ENCODE measurements around the gene TMEM170A.

The TMEM170A gene

DNA sequence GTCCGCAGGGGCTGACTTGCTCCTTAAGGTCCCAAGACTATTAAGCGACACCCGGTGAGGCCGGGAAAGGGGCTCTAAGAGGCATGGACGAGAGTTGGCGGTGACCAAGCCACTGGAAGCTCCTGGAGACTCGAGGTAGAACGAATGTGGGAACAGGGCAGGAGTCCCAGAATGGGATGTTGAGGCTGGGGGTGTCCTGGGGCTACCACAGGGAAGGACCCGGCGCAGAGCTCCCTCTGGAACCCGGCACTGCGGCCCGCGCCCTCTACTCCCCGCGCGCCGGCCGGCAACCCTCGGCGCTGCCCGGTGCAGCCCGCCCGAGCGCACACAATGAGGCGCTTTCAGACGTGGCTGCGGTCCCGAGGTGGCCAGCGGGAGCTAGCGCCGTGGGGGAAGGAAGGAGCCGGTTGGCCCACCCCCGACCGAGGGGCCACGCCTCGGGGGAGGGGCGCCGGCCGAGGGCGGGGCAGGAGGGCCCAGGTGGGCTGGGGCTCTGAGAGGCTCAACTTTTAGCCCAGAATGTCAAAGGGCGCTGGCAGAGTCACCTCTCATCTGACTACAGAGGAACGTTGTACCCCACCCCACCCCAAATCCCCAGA, 30.7 kb upstream of the TMEM170A start, which contains the start of gene CHST6:
Gene CHST6, minus strand, starts transcription at position 366 of the 599 bp plus-strand sequence. CDS start 15,613 bp downstream, outside the sequence.
- TF ChIP-seq CTCF (conservative IDR thresholded peaks at IDR 0.05; ENCODE audit: low read depth, low read length): no peak
- H3K4me1 ChIP-seq (ENCODE audit: low read depth, poor library complexity, severe bottlenecking): no peaks in the 10 kb centered on the region
- H3K4me2 ChIP-seq: no peak within 1 kb of the TSS
- H3K27me3 ChIP-seq (ENCODE audit: insufficient read depth, low read depth): no peaks in the 10 kb centered on the region
- H3K27ac ChIP-seq: no peak within 1 kb of the TSS
- H3K79me2 ChIP-seq (ENCODE audit: insufficient read depth, low read depth): no peaks in the 10 kb centered on the region
- H2AFZ ChIP-seq (ENCODE audit: low read depth): no peak within 1 kb of the TSS
- no peak within 1 kb of the TSS for H3K4me3 ChIP-seq (IDR thresholded peaks at IDR 0.05; ENCODE audit: insufficient read depth, low read depth, low read length)
- H3K9ac ChIP-seq: no peak within 1 kb of the TSS
- no peaks in the 10 kb centered on the region for H3K36me3 ChIP-seq (ENCODE audit: insufficient read depth)
- H4K20me1 ChIP-seq (ENCODE audit: insufficient read depth): no peaks in the 10 kb centered on the region

GRCh38 chr16:75494661-75495075, 30.2 kb upstream of the TMEM170A start:
- Histone ChIP-seq H4K20me1 (ENCODE audit: insufficient read depth) (no peaks in the 10 kb centered on the region), H3K27ac (no peak overlapping the region), H3K4me2 (no peak overlapping the region), H3K9ac (no peak overlapping the region), H3K79me2 (ENCODE audit: insufficient read depth, low read depth) (no peaks in the 10 kb centered on the region), H3K36me3 (ENCODE audit: insufficient read depth) (no peaks in the 10 kb centered on the region), H3K4me1 (ENCODE audit: low read depth, poor library complexity, severe bottlenecking) (no peaks in the 10 kb centered on the region), H3K27me3 (ENCODE audit: insufficient read depth, low read depth) (no peaks in the 10 kb centered on the region), H2AFZ (ENCODE audit: low read depth) (no peak overlapping the region), H3K4me3 (IDR thresholded peaks at IDR 0.05; ENCODE audit: insufficient read depth, low read depth, low read length) (no peak overlapping the region)
- no peak for TF ChIP-seq CTCF (conservative IDR thresholded peaks at IDR 0.05; ENCODE audit: low read depth, low read length)

DNA sequence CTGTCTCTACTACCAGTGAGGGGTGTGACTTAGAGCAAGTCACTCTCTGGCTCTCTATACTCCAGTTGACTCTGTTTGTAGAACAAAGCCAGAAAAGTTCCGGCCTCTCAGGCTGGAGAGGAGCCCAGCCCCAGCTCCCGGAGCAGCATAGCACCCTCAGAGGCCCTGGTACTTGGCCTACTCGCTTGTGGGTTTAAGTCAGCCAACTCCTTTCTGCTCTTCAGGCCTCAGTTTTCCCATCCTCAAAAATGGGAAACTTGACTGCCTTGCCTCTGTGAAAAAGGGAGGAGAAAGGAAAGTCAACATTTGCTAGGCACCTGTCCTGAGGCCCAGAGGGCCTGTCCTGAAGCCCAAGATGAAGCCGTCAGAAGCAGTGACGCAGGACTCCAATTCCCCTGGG, 29.7 kb upstream of the TMEM170A start:
- Histone ChIP-seq H3K36me3 (ENCODE audit: insufficient read depth) (no peaks in the 10 kb centered on the region), H2AFZ (ENCODE audit: low read depth) (no peak overlapping the region), H3K4me3 (IDR thresholded peaks at IDR 0.05; ENCODE audit: insufficient read depth, low read depth, low read length) (no peak overlapping the region), H3K27me3 (ENCODE audit: insufficient read depth, low read depth) (no peaks in the 10 kb centered on the region), H3K4me2 (no peak overlapping the region), H3K27ac (no peak overlapping the region), H3K9ac (no peak overlapping the region), H3K79me2 (ENCODE audit: insufficient read depth, low read depth) (no peaks in the 10 kb centered on the region), H3K4me1 (ENCODE audit: low read depth, poor library complexity, severe bottlenecking) (no peaks in the 10 kb centered on the region), H4K20me1 (ENCODE audit: insufficient read depth) (no peaks in the 10 kb centered on the region)
- no peak for TF ChIP-seq CTCF (conservative IDR thresholded peaks at IDR 0.05; ENCODE audit: low read depth, low read length)

DNA sequence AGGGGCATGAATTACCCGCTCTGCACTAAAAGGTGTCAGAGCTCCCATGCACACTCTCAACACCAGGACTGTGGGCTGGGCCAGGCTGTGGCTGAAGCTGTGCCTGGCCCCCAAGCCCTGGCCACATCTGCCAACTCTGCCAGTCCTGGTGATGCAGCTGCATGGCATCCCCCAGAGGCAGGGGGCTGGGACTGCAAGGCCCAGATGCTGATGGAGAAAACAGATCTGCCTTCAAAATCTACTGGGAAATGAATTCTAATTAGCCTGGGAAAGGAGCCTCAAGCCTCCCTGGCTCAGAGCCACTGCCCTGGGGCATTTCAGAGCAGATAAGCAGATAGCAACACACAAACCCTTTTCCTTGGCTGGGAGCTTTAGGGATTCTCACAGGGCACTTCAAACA, 27.4 kb upstream of the TMEM170A start:
- H3K79me2 ChIP-seq (ENCODE audit: insufficient read depth, low read depth): no peaks in the 10 kb centered on the region
- H4K20me1 ChIP-seq (ENCODE audit: insufficient read depth): no peaks in the 10 kb centered on the region
- no peak for TF ChIP-seq CTCF (conservative IDR thresholded peaks at IDR 0.05; ENCODE audit: low read depth, low read length)
- H3K36me3 ChIP-seq (ENCODE audit: insufficient read depth): no peaks in the 10 kb centered on the region
- no peak overlapping the region for H2AFZ ChIP-seq (ENCODE audit: low read depth)
- H3K27me3 ChIP-seq (ENCODE audit: insufficient read depth, low read depth): no peaks in the 10 kb centered on the region
- no peak overlapping the region for H3K9ac ChIP-seq
- H3K4me1 ChIP-seq (ENCODE audit: low read depth, poor library complexity, severe bottlenecking): no peaks in the 10 kb centered on the region
- H3K4me2 ChIP-seq: no peak overlapping the region
- H3K27ac ChIP-seq: no peak overlapping the region
- no peak overlapping the region for H3K4me3 ChIP-seq (IDR thresholded peaks at IDR 0.05; ENCODE audit: insufficient read depth, low read depth, low read length)
